ENCODE results near the gene DNM1.
"Not testable (repeated sequence)": the region's sequence is repeated elsewhere in the genome, so short reads cannot be mapped to it uniquely, and the experiment has no call there.

DNA sequence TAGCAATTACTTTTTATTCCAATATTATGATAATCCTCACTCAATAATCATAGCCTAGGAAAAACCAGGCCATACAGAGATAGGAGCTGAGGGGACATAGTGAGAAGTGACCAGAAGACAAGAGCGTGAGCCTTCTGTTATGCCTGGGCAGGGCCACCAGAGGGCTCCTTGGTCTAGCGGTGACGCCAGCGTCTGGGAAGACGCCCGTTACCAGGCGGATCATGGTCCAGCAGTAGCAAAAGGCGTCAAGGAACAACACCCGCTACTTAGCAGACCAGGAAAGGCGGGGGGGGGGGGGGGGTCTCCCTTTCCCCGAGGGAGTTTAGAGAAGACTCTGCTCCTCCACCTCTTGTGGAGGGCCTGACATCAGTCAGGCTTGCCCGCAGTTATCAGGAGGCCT lies 21.7 kb upstream of the DNM1 start:
- not testable (repeated sequence) for TF ChIP-seq EZH2 (IDR thresholded peaks at IDR 0.05); POLR2AphosphoS5 (IDR thresholded peaks at IDR 0.05; ENCODE audit: borderline replicate concordance, low read depth, low read length); FOXP2 (optimal IDR thresholded peaks at IDR 0.05; ENCODE audit: control extremely low read depth, extremely low read length, insufficient read depth)
